T47D (cell line): Measurements from ENCODE around the gene NR2E1.
A peak's percentile ranks its signal among the peaks of the same experiment; 100 is the strongest.

Source experiments
- DNase-seq, 2 experiments: peaks; one replicate each; pipeline versions ENCODE4 v3.0.0 to v3.0.0-alpha.2; 2011 to 2012; ENCODE audit warnings: low read depth in 1 of 2, low spot score in 1 of 2
- JUND ChIP-seq: IDR thresholded peaks from 2 replicates; pipeline ENCODE4 v1.6.1; 2012; ENCODE audit warnings: low read depth
- in situ Hi-C: cut with HindIII; loops from 2 replicates; pipeline ENCODE4 v1.10.0; 2016; ENCODE audit warnings: low sequenced_read_pairs, low pct_unique_long_range_greater_than_20kb

The NR2E1 gene

GRCh38 chr6:108210556-108210955, 44.7 kb downstream of the NR2E1 start:
- no peak for TF ChIP-seq JUND
- DNase-seq: no peak
- in situ Hi-C loops: no loop called here

- no peak for TF ChIP-seq JUND
- in situ Hi-C loops: no loop called here
- peak in 1 of 2 experiments; percentile 42 for DNase-seq
Measured at GRCh38 chr6:108211671-108212070, 45.8 kb downstream of the NR2E1 start.

- no peak for TF ChIP-seq JUND
- in situ Hi-C loops: no loop called here
- no peak for DNase-seq
Measured at GRCh38 chr6:108222064-108222463, 56.2 kb downstream of the NR2E1 start.

GRCh38 chr6:108222504-108222903, 56.7 kb downstream of the NR2E1 start:
- TF ChIP-seq JUND: no peak
- DNase-seq: no peak
- in situ Hi-C loops: no loop called here

GRCh38 chr6:108227290-108227689, 61.5 kb downstream of the NR2E1 start:
- no peak for DNase-seq
- no peak for TF ChIP-seq JUND
- in situ Hi-C loops: no loop called here

- TF ChIP-seq JUND: no peak
- in situ Hi-C loops: no loop called here
- DNase-seq: no peak
Measured at GRCh38 chr6:108228416-108228815, 62.6 kb downstream of the NR2E1 start.

GRCh38 chr6:108235127-108235526, 69.3 kb downstream of the NR2E1 start:
- in situ Hi-C loops: no loop called here

GRCh38 chr6:108236791-108237190, 71.0 kb downstream of the NR2E1 start:
- in situ Hi-C loops: no loop called here
- DNase-seq: no peak
- no peak for TF ChIP-seq JUND

More at GRCh38 chr6:108235127-108235526, 69.3 kb downstream of the NR2E1 start:
- no peak for TF ChIP-seq JUND
- DNase-seq: no peak

- in situ Hi-C loops: no loop called here
- DNase-seq: no peak
- TF ChIP-seq JUND: no peak
Measured at GRCh38 chr6:108238322-108238721, 72.5 kb downstream of the NR2E1 start.
